GM19468 (cell line): ENCODE measurements around the gene HSD17B2.
"Not testable (repeated sequence)": the region's sequence is repeated elsewhere in the genome, so short reads cannot be mapped to it uniquely, and the experiment has no call there.

ENCODE experiments used
- ATAC-seq: cut with Tn5 transposase; IDR thresholded peaks from one replicate; pipeline ENCODE4 v1.9.1; 2021; ENCODE audit warnings: mild to moderate bottlenecking, moderate library complexity, moderate number of reproducible peaks; ENCODE audit not compliant: unreplicated experiment; ENCODE audit errors: extremely low read depth

The HSD17B2 gene

DNA sequence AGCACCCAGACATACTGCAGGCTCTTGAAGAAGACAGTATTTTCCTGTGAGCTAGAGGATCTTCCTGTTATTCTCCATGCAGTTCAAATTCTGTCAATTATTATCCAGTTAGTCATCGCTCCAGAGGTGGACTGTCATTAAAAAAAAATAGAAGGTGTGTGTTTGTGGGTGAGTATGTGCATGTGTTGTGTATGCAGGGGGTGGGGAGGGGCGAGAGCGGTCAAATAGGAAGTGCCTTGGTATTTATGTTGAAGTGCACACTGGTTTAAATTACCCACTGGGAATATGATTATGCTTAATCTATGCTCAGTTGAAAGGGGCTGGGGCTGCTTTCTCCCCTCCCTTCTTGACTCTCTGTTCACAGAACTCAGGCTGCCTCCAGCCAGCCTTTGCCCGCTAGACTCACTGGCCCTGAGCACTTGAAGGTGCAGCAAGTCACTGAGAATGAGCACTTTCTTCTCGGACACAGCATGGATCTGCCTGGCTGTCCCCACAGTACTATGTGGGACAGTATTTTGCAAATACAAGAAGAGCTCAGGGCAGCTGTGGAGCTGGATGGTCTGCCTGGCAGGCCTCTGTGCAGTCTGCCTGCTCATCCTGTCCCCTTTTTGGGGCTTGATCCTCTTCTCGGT lies at the start of gene HSD17B2:
Gene HSD17B2 (plus strand): TSS at position 273 of the 632 bp plus-strand sequence. CDS start 172 bp downstream, at position 445.
- ATAC-seq = no peak

DNA sequence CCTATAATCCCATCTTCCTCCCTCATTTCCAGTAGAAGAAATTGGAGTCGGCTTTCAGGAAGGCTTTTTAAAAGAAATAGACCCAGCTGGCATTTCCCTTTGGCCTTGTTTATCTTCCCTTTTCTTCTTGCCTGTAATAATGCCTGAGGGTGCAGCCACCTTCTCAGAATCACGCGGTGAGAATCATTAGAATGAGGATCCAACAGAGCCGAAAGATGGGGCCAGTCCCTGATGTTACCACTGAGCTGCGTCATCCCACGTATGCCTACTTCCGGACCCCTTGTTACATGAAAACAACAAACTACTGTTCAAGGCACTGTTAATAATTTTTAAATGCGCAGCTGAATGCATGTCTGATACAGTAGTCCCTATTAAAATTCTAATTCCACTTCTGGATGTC lies 47.9 kb upstream of the HSD17B2 start:
- ATAC-seq = no peak

- no peak for ATAC-seq
Measured at GRCh38 chr16:81987706-81988105, 47.3 kb upstream of the HSD17B2 start.

DNA sequence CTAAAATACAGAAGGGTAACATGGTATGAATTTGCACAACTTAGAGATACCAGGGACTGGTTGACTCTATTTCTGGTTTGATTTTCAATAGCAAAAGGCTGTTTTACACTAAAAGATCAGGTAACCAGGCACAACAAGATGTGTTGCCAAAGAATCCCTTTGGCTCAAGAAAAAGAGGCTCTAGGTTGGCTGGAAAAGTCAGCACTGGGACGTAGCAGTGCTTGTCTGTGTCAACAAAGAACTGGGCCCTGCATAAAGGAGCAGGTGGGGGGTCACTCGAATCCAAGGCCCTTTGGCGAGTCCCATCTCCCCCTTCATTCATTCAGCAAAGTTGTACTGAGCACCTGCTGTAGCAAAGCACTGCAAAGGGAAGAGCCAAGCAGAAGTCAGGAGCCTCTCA lies 42.2 kb upstream of the HSD17B2 start:
- ATAC-seq = no peak

GRCh38 chr16:81994485-81994884 lies 40.6 kb upstream of the HSD17B2 start:
- no peak for ATAC-seq

DNA sequence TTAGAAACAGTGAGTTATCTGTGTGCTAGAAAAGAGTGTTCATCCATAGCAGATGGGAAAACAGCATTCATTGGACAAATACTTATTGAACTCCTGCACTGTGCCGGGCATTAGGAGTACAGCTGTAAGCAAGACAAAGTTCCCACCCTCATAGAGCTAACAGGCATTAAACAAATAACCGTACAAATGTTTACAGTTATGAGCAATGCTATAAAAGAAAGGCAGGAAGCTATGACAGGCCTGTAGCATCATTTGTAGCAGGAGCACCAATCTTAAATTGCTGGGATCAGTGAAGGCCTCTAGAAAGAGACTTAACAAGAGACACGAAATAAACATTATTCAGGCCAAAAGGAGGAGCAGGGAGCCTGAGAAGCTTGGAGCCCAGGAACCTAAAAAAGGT lies 39.4 kb upstream of the HSD17B2 start:
- ATAC-seq = no peak

- no peak for ATAC-seq
Measured at GRCh38 chr16:81996664-81997509, 38.2 kb upstream of the HSD17B2 start.

DNA sequence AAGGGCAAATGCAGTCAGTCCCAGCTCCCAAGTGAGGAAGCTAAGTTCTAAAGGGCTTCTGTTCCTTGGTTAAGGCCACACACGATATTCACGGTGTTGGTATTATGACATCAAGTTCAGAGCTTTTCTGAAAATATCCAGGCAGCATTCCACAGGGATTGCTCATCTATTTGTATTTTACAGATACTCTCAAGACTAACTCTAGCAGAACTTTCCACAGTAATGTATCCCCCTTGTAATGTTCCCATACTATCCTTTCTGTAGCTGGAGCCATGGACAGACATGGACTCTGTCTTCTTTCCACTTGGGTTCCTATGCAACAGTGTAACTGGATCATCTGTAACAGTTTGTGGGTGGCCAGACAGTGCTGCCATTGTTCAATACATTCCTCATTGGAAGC lies 37.3 kb upstream of the HSD17B2 start:
- no peak for ATAC-seq

DNA sequence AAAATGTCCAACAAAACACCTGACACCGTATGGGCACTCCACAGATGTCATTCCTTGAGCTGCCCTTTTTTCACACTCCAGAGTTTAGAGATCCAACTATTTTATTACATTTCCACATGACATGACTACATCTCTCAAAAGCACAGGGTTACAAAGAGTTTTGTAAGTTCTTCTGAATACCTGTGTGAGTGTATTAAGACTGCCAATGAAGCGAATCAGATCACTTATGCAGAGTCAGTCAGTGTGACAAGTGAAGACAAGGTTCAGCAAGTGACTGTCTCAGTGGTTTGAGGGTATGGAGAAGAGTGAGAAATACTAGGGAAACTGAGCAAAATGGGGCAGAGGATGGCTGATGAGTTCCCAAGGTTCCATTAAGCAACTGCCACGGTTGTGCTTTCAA lies 32.2 kb upstream of the HSD17B2 start:
- ATAC-seq = no peak

DNA sequence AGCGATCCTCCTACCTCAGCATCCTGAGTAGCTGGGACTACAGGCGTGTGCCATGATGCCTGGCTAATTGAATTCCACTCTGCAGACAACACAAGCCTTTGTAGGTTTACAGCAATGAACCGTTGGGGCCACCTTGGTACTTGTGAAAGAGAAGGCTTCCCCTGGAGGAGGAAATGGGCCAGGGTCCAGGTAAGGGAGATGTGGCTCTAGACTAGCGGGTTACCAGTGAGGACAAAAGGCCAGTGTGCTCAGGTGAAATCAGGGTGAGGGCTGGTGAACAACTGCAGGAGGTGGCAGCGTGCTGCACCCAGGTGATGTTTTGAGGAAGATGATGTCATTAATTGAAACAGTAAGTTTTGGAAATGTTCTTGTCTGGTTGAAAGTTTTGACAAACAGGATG lies 30.5 kb upstream of the HSD17B2 start:
- ATAC-seq = no peak

DNA sequence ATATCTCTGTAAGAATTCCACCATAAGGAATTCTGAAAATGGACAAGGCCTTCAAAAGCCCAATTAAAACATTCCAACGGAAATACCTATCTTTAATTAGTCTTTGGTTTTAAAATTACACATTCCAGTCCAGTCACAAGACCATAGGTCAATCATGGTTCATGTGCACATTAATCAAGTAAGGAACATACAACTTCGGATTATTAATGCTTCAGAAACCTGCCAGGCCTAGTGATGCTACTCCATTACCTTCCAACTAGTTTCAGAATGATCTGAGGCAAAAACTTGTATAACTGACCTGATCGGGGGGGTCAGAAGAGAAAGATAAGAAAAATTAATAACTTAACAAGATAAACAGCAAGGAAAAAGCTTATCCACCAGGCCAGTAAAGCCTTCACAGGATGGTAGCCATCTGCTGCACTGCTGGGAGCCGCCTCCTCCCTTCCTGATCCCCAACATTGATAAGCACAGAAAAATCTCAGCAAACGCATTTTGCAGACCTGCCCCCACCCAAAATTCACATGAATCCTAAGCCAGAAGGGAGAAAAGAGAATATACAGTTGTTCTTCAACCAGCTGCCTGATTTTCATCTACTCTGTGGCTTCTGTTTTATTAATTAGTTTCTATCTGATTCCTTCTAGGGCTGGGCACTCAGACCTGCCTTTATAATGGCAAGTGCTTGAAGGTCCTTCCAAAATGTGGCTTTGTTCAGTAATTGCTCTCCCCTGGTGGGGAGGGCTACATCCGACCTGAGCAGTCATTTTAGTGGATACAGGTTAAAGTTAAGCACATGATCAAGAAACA lies 29.8 kb upstream of the HSD17B2 start:
- no peak for ATAC-seq

- ATAC-seq = no peak
Measured at GRCh38 chr16:82006036-82006435, 29.0 kb upstream of the HSD17B2 start.

DNA sequence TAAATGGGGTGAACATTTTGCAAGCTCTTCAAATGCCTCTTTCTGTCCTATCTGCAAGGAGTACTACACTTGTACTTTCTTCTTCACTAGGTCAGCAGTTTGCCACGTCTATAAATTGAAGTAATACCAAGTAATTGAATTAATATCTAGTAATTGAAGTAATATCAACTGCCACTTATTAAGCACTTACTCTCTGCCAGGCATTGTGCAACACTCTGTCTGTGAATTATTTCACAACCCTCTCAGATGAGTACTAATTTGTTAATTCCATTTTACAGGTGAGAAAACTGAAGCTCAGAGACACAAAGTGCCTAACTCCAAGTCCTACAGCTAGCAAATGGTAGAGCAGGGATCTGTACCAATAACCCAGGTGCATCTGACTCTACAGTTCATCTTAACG lies 27.9 kb upstream of the HSD17B2 start:
- ATAC-seq = no peak

DNA sequence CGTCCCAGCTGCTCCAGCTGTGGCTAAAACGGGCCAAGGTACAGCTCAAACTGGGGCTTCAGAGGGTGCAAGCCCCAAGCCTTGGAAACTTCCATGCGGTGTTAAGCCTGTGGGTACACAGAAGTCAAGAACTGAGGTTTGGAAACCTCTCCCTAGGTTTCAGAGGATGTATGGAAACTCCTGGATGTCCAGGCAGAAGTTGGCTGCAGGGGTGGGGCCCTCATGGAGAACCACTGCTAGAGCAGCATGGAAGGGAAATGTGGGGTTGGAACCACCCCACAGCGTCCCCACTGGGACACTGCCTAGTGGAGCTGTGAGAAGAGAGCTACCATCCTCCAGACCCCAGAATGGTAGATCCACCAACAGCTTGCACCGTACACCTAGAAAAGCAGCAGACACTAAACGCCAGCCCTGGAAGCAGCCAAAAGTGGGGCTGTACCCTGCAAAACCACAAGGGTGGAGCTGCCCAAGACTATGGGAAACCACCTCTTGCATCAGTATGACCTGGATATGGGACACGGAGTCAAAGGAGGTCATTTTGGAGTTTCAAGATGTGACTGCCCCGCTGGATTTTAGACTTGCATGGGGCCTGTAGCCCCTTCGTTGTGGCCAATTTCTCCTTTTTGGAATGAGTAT lies 26.0 kb upstream of the HSD17B2 start:
- no peak for ATAC-seq

- ATAC-seq = not testable (repeated sequence)
Measured at GRCh38 chr16:82009789-82010188, 25.3 kb upstream of the HSD17B2 start.

- ATAC-seq = no peak
Measured at GRCh38 chr16:82010649-82011048, 24.4 kb upstream of the HSD17B2 start.

DNA sequence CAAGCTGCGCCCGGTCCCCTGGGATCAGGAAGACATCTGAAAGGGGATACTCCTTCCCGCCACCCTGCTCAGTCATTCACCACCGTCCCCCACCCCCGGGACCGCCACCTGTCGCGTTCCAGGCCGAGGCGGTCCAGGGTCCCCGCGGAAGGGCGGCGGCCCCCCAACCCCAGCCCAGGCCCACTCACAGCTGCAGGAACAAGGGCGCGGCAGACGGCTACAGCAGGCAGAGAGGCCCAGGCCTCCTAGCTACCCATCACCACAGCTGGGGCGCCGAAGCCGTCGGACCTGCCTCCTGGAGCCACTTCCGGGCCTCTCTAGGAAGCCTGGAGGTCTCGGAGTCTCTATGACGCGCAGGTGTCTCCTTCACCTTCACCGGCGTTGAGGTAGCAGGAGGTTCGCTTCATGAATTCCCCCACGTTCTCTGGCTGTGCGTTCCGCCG lies 23.8 kb upstream of the HSD17B2 start, which contains the start of gene SDR42E1:
Gene SDR42E1 (minus strand): TSS at position 272 of the 443 bp plus-strand sequence. CDS start 10,612 bp downstream, outside the sequence.
- peak; percentile 75 for ATAC-seq

DNA sequence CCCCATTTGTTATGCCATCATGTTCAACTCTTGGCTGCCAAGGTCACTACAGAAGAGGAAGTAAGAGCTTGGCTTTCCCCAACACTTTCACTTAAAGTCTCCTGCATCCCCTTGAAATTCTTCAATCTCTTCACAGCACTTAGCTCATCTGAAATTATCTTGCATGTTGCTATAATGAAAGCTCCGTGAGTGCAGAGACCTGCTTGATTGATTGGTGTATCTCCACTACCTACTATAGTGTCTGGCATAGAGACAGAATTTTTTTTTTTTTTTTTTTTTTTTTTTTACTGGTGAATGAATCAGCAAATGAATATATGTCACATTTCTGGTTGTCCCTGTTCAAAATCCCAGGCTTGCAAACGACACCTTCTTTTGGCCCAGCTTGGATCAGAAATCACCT lies 21.9 kb upstream of the HSD17B2 start:
- ATAC-seq = no peak

- no peak for ATAC-seq
Measured at GRCh38 chr16:82016263-82016662, 18.8 kb upstream of the HSD17B2 start.

GRCh38 chr16:82016964-82017363 lies 18.1 kb upstream of the HSD17B2 start:
- no peak for ATAC-seq
